SK-N-SH treated with all-trans-retinoic acid at 6 μM for 48 hours (cell line): ENCODE measurements around the gene NR1D2.

ENCODE experiments used
- ATAC-seq: fragments of 200-7000 bp; cut with Tn5 transposase; 3 replicates; pipeline ENCODE4 v1.9.1; 2020; ENCODE audit warnings: mild to moderate bottlenecking, moderate library complexity
- ARNTL ChIP-seq: fragments of 450-650 bp; formaldehyde crosslinking; IDR thresholded peaks from 2 replicates; pipeline ENCODE4 v1.5.0; 2020; ENCODE audit warnings: low read depth, mild to moderate bottlenecking, moderate library complexity, borderline replicate concordance
- BACH2 ChIP-seq: fragments of 250-450 bp; sonication (Bioruptor Pico); IDR thresholded peaks from 2 replicates; pipeline ENCODE4 v1.9.0; 2021; ENCODE audit warnings: mild to moderate bottlenecking, borderline replicate concordance
- CSDC2 ChIP-seq: fragments of 250-450 bp; sonication (Bioruptor Pico); IDR thresholded peaks from 2 replicates; pipeline ENCODE4 v1.5.0; 2020; ENCODE audit warnings: mild to moderate bottlenecking, moderate library complexity
- ESRRG ChIP-seq: fragments of 250-450 bp; sonication (Bioruptor Pico); IDR thresholded peaks from 2 replicates; pipeline ENCODE4 v1.6.1; 2021; ENCODE audit warnings: mild to moderate bottlenecking
- ISL1 ChIP-seq: fragments of 250-450 bp; sonication (Bioruptor Pico); IDR thresholded peaks from 2 replicates; pipeline ENCODE4 v2.1.2; 2022; ENCODE audit warnings: mild to moderate bottlenecking, moderate library complexity
- PPARA ChIP-seq: fragments of 250-450 bp; sonication (Bioruptor Pico); IDR thresholded peaks from 2 replicates; pipeline ENCODE4 v1.5.0; 2020; ENCODE audit warnings: mild to moderate bottlenecking, borderline replicate concordance
- SNAI2 ChIP-seq: fragments of 250-450 bp; sonication (Bioruptor Pico); IDR thresholded peaks from 2 replicates; pipeline ENCODE4 v1.5.0; 2020; ENCODE audit warnings: mild to moderate bottlenecking, moderate library complexity
- TCF4 ChIP-seq: fragments of 250-450 bp; sonication (Bioruptor Pico); IDR thresholded peaks from 2 replicates; pipeline ENCODE4 v1.8.0; 2021; ENCODE audit warnings: mild to moderate bottlenecking, moderate library complexity, borderline replicate concordance
- TOX ChIP-seq: fragments of 250-450 bp; sonication (Bioruptor Pico); IDR thresholded peaks from 2 replicates; pipeline ENCODE4 v1.8.0; 2021; ENCODE audit warnings: mild to moderate bottlenecking, moderate library complexity, borderline replicate concordance
- ZFP3 ChIP-seq: fragments of 250-450 bp; sonication (Bioruptor Pico); IDR thresholded peaks from 2 replicates; pipeline ENCODE4 v1.5.0; 2020; ENCODE audit warnings: mild to moderate bottlenecking, moderate library complexity
- ZNF70 ChIP-seq: fragments of 450-650 bp; formaldehyde crosslinking; IDR thresholded peaks from 2 replicates; pipeline ENCODE4 v1.5.0; 2020; ENCODE audit warnings: mild to moderate bottlenecking, moderate library complexity
- ZNF8 ChIP-seq: fragments of 450-650 bp; formaldehyde crosslinking; IDR thresholded peaks from 2 replicates; pipeline ENCODE4 v1.5.0; 2020; ENCODE audit warnings: mild to moderate bottlenecking, moderate library complexity
- TF ChIP-seq, protein P1 (sequence below): fragments of 250-450 bp; sonication (Bioruptor Pico); IDR thresholded peaks from 2 replicates; pipeline ENCODE4 v1.5.1; 2020; ENCODE audit warnings: low read depth, mild to moderate bottlenecking, moderate library complexity
- TF ChIP-seq, protein P2 (sequence below): fragments of 250-450 bp; sonication (Bioruptor Pico); IDR thresholded peaks from 2 replicates; pipeline ENCODE4 v1.5.0; 2020; ENCODE audit warnings: mild to moderate bottlenecking, moderate library complexity
- TF ChIP-seq, protein P3 (sequence below): fragments of 250-450 bp; sonication (Bioruptor Pico); IDR thresholded peaks from 2 replicates; pipeline ENCODE4 v1.8.0; 2021; ENCODE audit warnings: low read depth, mild to moderate bottlenecking, moderate library complexity, borderline replicate concordance
- TF ChIP-seq, protein P4 (sequence below): fragments of 250-450 bp; sonication (Bioruptor Pico); IDR thresholded peaks from 2 replicates; pipeline ENCODE4 v1.8.0; 2020; ENCODE audit warnings: mild to moderate bottlenecking, moderate library complexity, borderline replicate concordance
- TF ChIP-seq, protein P5 (sequence below): fragments of 250-450 bp; sonication (Bioruptor Pico); IDR thresholded peaks from 2 replicates; pipeline ENCODE4 v1.5.1; 2021; ENCODE audit warnings: mild to moderate bottlenecking, moderate library complexity

The NR1D2 gene

DNA sequence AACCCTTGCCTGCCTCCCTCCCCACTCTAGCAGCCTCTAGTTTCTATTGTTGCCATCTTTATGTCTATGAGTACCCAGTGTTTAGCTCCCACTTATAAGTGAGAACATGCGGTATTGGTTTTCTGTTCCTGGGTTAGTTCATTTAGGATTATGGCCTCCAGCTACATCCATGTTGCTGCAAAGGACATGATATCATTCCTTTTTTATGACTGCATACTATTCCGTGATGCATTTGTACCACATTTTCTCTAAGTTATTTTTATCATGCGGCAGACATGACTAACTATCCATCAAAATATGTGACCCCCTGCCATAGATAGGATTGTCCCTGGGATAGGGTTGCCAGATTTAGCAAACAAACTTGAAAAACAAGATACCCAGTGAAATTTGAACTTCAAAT, 58.4 kb downstream of the NR1D2 start:
- ATAC-seq = no peak
- TF ChIP-seq, protein P1, sequence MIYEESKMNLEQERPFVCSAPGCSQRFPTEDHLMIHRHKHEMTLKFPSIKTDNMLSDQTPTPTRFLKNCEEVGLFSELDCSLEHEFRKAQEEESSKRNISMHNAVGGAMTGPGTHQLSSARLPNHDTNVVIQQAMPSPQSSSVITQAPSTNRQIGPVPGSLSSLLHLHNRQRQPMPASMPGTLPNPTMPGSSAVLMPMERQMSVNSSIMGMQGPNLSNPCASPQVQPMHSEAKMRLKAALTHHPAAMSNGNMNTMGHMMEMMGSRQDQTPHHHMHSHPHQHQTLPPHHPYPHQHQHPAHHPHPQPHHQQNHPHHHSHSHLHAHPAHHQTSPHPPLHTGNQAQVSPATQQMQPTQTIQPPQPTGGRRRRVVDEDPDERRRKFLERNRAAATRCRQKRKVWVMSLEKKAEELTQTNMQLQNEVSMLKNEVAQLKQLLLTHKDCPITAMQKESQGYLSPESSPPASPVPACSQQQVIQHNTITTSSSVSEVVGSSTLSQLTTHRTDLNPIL (CRISPR knock-in tag) = no peak
- TF ChIP-seq TOX = no peak
- TF ChIP-seq, protein P2, sequence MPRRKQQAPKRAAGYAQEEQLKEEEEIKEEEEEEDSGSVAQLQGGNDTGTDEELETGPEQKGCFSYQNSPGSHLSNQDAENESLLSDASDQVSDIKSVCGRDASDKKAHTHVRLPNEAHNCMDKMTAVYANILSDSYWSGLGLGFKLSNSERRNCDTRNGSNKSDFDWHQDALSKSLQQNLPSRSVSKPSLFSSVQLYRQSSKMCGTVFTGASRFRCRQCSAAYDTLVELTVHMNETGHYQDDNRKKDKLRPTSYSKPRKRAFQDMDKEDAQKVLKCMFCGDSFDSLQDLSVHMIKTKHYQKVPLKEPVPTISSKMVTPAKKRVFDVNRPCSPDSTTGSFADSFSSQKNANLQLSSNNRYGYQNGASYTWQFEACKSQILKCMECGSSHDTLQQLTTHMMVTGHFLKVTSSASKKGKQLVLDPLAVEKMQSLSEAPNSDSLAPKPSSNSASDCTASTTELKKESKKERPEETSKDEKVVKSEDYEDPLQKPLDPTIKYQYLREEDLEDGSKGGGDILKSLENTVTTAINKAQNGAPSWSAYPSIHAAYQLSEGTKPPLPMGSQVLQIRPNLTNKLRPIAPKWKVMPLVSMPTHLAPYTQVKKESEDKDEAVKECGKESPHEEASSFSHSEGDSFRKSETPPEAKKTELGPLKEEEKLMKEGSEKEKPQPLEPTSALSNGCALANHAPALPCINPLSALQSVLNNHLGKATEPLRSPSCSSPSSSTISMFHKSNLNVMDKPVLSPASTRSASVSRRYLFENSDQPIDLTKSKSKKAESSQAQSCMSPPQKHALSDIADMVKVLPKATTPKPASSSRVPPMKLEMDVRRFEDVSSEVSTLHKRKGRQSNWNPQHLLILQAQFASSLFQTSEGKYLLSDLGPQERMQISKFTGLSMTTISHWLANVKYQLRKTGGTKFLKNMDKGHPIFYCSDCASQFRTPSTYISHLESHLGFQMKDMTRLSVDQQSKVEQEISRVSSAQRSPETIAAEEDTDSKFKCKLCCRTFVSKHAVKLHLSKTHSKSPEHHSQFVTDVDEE (CRISPR knock-in tag) = no peak
- no peak for TF ChIP-seq ESRRG (CRISPR knock-in tag)
- TF ChIP-seq, protein P3, sequence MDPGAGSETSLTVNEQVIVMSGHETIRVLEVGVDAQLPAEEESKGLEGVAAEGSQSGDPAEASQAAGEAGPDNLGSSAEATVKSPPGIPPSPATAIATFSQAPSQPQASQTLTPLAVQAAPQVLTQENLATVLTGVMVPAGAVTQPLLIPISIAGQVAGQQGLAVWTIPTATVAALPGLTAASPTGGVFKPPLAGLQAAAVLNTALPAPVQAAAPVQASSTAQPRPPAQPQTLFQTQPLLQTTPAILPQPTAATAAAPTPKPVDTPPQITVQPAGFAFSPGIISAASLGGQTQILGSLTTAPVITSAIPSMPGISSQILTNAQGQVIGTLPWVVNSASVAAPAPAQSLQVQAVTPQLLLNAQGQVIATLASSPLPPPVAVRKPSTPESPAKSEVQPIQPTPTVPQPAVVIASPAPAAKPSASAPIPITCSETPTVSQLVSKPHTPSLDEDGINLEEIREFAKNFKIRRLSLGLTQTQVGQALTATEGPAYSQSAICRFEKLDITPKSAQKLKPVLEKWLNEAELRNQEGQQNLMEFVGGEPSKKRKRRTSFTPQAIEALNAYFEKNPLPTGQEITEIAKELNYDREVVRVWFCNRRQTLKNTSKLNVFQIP = no peak
- no peak for TF ChIP-seq ISL1
- TF ChIP-seq, protein P4, sequence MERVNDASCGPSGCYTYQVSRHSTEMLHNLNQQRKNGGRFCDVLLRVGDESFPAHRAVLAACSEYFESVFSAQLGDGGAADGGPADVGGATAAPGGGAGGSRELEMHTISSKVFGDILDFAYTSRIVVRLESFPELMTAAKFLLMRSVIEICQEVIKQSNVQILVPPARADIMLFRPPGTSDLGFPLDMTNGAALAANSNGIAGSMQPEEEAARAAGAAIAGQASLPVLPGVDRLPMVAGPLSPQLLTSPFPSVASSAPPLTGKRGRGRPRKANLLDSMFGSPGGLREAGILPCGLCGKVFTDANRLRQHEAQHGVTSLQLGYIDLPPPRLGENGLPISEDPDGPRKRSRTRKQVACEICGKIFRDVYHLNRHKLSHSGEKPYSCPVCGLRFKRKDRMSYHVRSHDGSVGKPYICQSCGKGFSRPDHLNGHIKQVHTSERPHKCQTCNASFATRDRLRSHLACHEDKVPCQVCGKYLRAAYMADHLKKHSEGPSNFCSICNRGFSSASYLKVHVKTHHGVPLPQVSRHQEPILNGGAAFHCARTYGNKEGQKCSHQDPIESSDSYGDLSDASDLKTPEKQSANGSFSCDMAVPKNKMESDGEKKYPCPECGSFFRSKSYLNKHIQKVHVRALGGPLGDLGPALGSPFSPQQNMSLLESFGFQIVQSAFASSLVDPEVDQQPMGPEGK (CRISPR knock-in tag) = no peak
- TF ChIP-seq, protein P5, sequence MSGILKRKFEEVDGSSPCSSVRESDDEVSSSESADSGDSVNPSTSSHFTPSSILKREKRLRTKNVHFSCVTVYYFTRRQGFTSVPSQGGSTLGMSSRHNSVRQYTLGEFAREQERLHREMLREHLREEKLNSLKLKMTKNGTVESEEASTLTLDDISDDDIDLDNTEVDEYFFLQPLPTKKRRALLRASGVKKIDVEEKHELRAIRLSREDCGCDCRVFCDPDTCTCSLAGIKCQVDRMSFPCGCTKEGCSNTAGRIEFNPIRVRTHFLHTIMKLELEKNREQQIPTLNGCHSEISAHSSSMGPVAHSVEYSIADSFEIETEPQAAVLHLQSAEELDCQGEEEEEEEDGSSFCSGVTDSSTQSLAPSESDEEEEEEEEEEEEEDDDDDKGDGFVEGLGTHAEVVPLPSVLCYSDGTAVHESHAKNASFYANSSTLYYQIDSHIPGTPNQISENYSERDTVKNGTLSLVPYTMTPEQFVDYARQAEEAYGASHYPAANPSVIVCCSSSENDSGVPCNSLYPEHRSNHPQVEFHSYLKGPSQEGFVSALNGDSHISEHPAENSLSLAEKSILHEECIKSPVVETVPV (CRISPR knock-in tag) = no peak
- TF ChIP-seq ARNTL (CRISPR knock-in tag) = no peak

DNA sequence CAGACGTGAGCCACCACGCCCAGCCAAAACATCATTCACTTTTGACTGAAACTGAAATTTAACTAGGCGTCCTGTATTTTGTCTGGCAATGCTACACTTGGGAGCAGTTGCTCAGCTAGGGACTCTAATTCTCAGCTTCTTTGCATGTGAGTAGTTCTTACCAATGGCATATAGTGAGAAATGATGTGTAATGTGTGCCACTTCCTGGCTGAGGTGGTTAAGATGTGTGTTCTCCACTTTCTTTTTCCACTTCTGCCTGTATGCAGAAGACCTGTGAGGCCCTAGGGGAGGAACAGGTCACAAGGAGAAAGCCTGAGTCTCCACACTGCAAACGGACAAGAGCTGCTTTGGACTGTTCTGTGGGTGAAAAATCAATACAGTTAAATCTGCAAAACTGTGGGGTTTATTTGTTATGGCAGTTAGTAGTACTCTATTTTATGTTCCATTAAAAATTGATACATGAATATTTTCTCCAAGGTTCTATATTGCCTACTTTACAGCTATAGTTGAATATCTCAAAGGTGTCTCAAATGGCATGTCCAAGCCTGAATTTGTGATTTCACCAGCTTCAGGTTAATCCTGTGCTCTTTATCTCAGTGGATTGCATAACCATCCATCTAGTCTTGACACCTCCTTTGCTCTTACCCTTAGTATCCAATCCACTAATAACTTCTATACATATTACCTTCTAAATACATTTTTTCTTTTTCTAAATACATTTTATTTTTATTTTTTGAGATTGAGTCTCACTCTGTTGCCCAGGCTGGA, 59.3 kb downstream of the NR1D2 start:
- TF ChIP-seq BACH2 (CRISPR knock-in tag) (no peak), SNAI2 (CRISPR knock-in tag) (no peak), ZFP3 (no peak), PPARA (CRISPR knock-in tag) (no peak), TCF4 (CRISPR knock-in tag) (no peak), ISL1 (no peak), ZNF8 (CRISPR knock-in tag) (no peak), ZNF70 (CRISPR knock-in tag) (no peak), ARNTL (CRISPR knock-in tag) (no peak), CSDC2 (CRISPR knock-in tag) (no peak)
- TF ChIP-seq, protein P1 (CRISPR knock-in tag) = no peak
- TF ChIP-seq, protein P3 = no peak
- ATAC-seq = no peak
